Adipocyte (in vitro differentiated cells): ENCODE measurements around the gene SEPTIN12.

ENCODE experiments used
- DNase-seq: peaks from one replicate; pipeline ENCODE4 v3.0.0-alpha.2; 2015; ENCODE audit warnings: low read depth
- H3K27me3 ChIP-seq: replicated peaks from 2 replicates; pipeline ENCODE4 v1.7.0; 2013; ENCODE audit warnings: mild to moderate bottlenecking, low read length, moderate library complexity; ENCODE audit not compliant: control insufficient read depth, insufficient read depth
- H3K36me3 ChIP-seq: 2 replicates; pipeline ENCODE4 v1.7.0; 2013; ENCODE audit warnings: low read length, mild to moderate bottlenecking, moderate library complexity; ENCODE audit not compliant: control insufficient read depth, insufficient read depth, severe bottlenecking
- H3K4me1 ChIP-seq: 2 replicates; pipeline ENCODE4 v1.7.0; 2013; ENCODE audit warnings: mild to moderate bottlenecking, low read length, moderate library complexity; ENCODE audit not compliant: control insufficient read depth, insufficient read depth
- H3K4me3 ChIP-seq: 2 replicates; pipeline ENCODE4 v1.7.0; 2013; ENCODE audit warnings: mild to moderate bottlenecking, low read length, moderate library complexity
- H3K9ac ChIP-seq: 2 replicates; pipeline ENCODE4 v1.7.0; 2013; ENCODE audit warnings: mild to moderate bottlenecking, low read length, moderate library complexity
- H3K9me3 ChIP-seq: 2 replicates; pipeline ENCODE4 v1.7.0; 2013; ENCODE audit warnings: mild to moderate bottlenecking, low read length, moderate library complexity; ENCODE audit not compliant: control insufficient read depth

Gene SEPTIN12

GRCh38 chr16:4765511-4766474 is 22.4 kb downstream of the SEPTIN12 start:
- Histone ChIP-seq H3K9me3 (no peaks in the 10 kb centered on the region), H3K9ac (peak overlapping the region; percentile 99), H3K27me3 (no peaks in the 10 kb centered on the region), H3K4me3 (peak overlapping the region; percentile 96), H3K4me1 (peaks cover 20% of the 10 kb centered on the region), H3K36me3 (peaks cover 30% of the 10 kb centered on the region)
- DNase-seq: no peak

- Histone ChIP-seq H3K27me3 (no peaks in the 10 kb centered on the region), H3K4me1 (peaks cover 16% of the 10 kb centered on the region), H3K9ac (no peak overlapping the region), H3K36me3 (peaks cover 50% of the 10 kb centered on the region), H3K9me3 (no peaks in the 10 kb centered on the region), H3K4me3 (no peak overlapping the region)
- no peak for DNase-seq
Measured at GRCh38 chr16:4763791-4764190, 24.4 kb downstream of the SEPTIN12 start.

GRCh38 chr16:4762205-4762604 is 25.9 kb downstream of the SEPTIN12 start:
- Histone ChIP-seq H3K9me3 (no peaks in the 10 kb centered on the region), H3K36me3 (peaks cover 62% of the 10 kb centered on the region), H3K27me3 (no peaks in the 10 kb centered on the region), H3K9ac (no peak overlapping the region), H3K4me1 (peaks cover 12% of the 10 kb centered on the region), H3K4me3 (no peak overlapping the region)
- DNase-seq: no peak

GRCh38 chr16:4760221-4760910 is 27.8 kb downstream of the SEPTIN12 start:
- no peaks in the 10 kb centered on the region for H3K9me3 ChIP-seq
- no peak for DNase-seq
- H3K36me3 ChIP-seq: peaks cover 75% of the 10 kb centered on the region
- H3K9ac ChIP-seq: no peak overlapping the region
- H3K27me3 ChIP-seq: no peaks in the 10 kb centered on the region
- H3K4me1 ChIP-seq: peaks cover 2% of the 10 kb centered on the region
- H3K4me3 ChIP-seq: no peak overlapping the region

GRCh38 chr16:4755687-4756086 is 32.5 kb downstream of the SEPTIN12 start:
- H3K9ac ChIP-seq: no peak overlapping the region
- no peak overlapping the region for H3K4me3 ChIP-seq
- DNase-seq: no peak
- H3K4me1 ChIP-seq: no peaks in the 10 kb centered on the region
- no peaks in the 10 kb centered on the region for H3K27me3 ChIP-seq
- no peaks in the 10 kb centered on the region for H3K9me3 ChIP-seq
- H3K36me3 ChIP-seq: peaks cover 82% of the 10 kb centered on the region

- Histone ChIP-seq H3K36me3 (peaks cover 75% of the 10 kb centered on the region), H3K27me3 (no peaks in the 10 kb centered on the region), H3K4me3 (no peak overlapping the region), H3K9me3 (no peaks in the 10 kb centered on the region), H3K9ac (no peak overlapping the region), H3K4me1 (no peaks in the 10 kb centered on the region)
- DNase-seq: no peak
Measured at GRCh38 chr16:4754865-4755264, 33.3 kb downstream of the SEPTIN12 start.

- Histone ChIP-seq H3K9me3 (no peaks in the 10 kb centered on the region), H3K27me3 (no peaks in the 10 kb centered on the region), H3K4me1 (no peaks in the 10 kb centered on the region), H3K36me3 (peaks cover 59% of the 10 kb centered on the region), H3K4me3 (no peak overlapping the region), H3K9ac (no peak overlapping the region)
- DNase-seq: no peak
Measured at GRCh38 chr16:4753227-4753626, 34.9 kb downstream of the SEPTIN12 start.

- peaks cover 55% of the 10 kb centered on the region for H3K36me3 ChIP-seq
- no peaks in the 10 kb centered on the region for H3K9me3 ChIP-seq
- no peak overlapping the region for H3K4me3 ChIP-seq
- peaks cover 4% of the 10 kb centered on the region for H3K4me1 ChIP-seq
- no peak for DNase-seq
- no peak overlapping the region for H3K9ac ChIP-seq
- H3K27me3 ChIP-seq: no peaks in the 10 kb centered on the region
Measured at GRCh38 chr16:4752351-4753100, 35.6 kb downstream of the SEPTIN12 start.

GRCh38 chr16:4750896-4751295 is 37.2 kb downstream of the SEPTIN12 start:
- Histone ChIP-seq H3K9ac (no peak overlapping the region), H3K27me3 (no peaks in the 10 kb centered on the region), H3K4me1 (peaks cover 15% of the 10 kb centered on the region), H3K36me3 (peaks cover 45% of the 10 kb centered on the region), H3K4me3 (no peak overlapping the region), H3K9me3 (no peaks in the 10 kb centered on the region)
- no peak for DNase-seq

- peaks cover 36% of the 10 kb centered on the region for H3K36me3 ChIP-seq
- no peak for DNase-seq
- H3K9ac ChIP-seq: no peak overlapping the region
- H3K4me1 ChIP-seq: peaks cover 15% of the 10 kb centered on the region
- H3K4me3 ChIP-seq: no peak overlapping the region
- H3K9me3 ChIP-seq: no peaks in the 10 kb centered on the region
- H3K27me3 ChIP-seq: no peaks in the 10 kb centered on the region
Measured at GRCh38 chr16:4749700-4750257, 38.4 kb downstream of the SEPTIN12 start.
